Measurements from ENCODE around the gene RAD51C.
A peak's percentile ranks its signal among the peaks of the same experiment; 100 is the strongest.
"Not testable (repeated sequence)": the region's sequence is repeated elsewhere in the genome, so short reads cannot be mapped to it uniquely, and the experiment has no call there.

Gene RAD51C

GRCh38 chr17:58684003-58684402, 8.4 kb upstream of the RAD51C start:
- no peaks in the 10 kb centered on the region for H3K36me3 ChIP-seq (ENCODE audit: control insufficient read depth, insufficient read depth, low read length)
- no peaks in the 10 kb centered on the region for H3K9me3 ChIP-seq (ENCODE audit: control insufficient read depth, insufficient read depth, low read length)
- H3K27ac ChIP-seq (ENCODE audit: low read depth, low read length): no peak overlapping the region

GRCh38 chr17:58684462-58684861, 7.9 kb upstream of the RAD51C start:
- not testable (repeated sequence) for H3K9me3 ChIP-seq (ENCODE audit: control insufficient read depth, insufficient read depth, low read length); H3K27me3 ChIP-seq (ENCODE audit: control insufficient read depth, insufficient read depth, low read length); H3K36me3 ChIP-seq (ENCODE audit: control insufficient read depth, insufficient read depth, low read length); H3K9ac ChIP-seq (ENCODE audit: low read depth, low read length); H3K27ac ChIP-seq (ENCODE audit: low read depth, low read length); H3K4me3 ChIP-seq (ENCODE audit: low read depth, low read length); H3K4me1 ChIP-seq (ENCODE audit: control insufficient read depth, insufficient read depth, low read length)

More at GRCh38 chr17:58684003-58684402, 8.4 kb upstream of the RAD51C start:
- H3K9ac ChIP-seq (ENCODE audit: low read depth, low read length): no peak overlapping the region
- no peaks in the 10 kb centered on the region for H3K27me3 ChIP-seq (ENCODE audit: control insufficient read depth, insufficient read depth, low read length)
- no peak overlapping the region for H3K4me3 ChIP-seq (ENCODE audit: low read depth, low read length)
- no peaks in the 10 kb centered on the region for H3K4me1 ChIP-seq (ENCODE audit: control insufficient read depth, insufficient read depth, low read length)

GRCh38 chr17:58686980-58687379, 5.4 kb upstream of the RAD51C start:
- Histone ChIP-seq H3K4me1 (ENCODE audit: control insufficient read depth, insufficient read depth, low read length) (no peaks in the 10 kb centered on the region), H3K27me3 (ENCODE audit: control insufficient read depth, insufficient read depth, low read length) (no peaks in the 10 kb centered on the region), H3K4me3 (ENCODE audit: low read depth, low read length) (no peak overlapping the region), H3K9ac (ENCODE audit: low read depth, low read length) (no peak overlapping the region), H3K9me3 (ENCODE audit: control insufficient read depth, insufficient read depth, low read length) (no peaks in the 10 kb centered on the region), H3K27ac (ENCODE audit: low read depth, low read length) (no peak overlapping the region), H3K36me3 (ENCODE audit: control insufficient read depth, insufficient read depth, low read length) (no peaks in the 10 kb centered on the region)

DNA sequence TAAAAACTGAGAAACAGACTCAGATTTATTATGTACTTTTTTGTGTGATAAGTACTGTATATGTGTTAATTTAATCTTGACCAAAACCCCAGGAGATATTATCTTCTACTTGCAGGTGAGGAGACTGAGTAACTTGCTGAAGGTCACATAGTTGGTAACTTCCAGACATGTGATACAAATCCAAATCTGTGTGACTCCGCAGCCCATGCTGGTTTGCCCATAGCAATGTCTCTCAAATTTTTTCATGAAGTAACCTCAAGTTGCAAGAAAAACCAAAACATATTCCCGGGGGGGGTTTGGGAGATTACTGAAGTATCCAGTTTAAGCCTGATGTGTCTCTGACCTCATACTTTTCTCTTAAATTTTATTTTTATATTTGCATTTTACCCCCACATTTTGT, 3.9 kb upstream of the RAD51C start:
- Histone ChIP-seq H3K27me3 (ENCODE audit: control insufficient read depth, insufficient read depth, low read length) (peaks cover 8% of the 10 kb centered on the region; the same call in 1 of the 2 replicates), H3K9me3 (ENCODE audit: control insufficient read depth, insufficient read depth, low read length) (no peaks in the 10 kb centered on the region), H3K4me1 (ENCODE audit: control insufficient read depth, insufficient read depth, low read length) (peaks cover 8% of the 10 kb centered on the region), H3K27ac (ENCODE audit: low read depth, low read length) (no peak overlapping the region), H3K4me3 (ENCODE audit: low read depth, low read length) (no peak overlapping the region), H3K9ac (ENCODE audit: low read depth, low read length) (no peak overlapping the region), H3K36me3 (ENCODE audit: control insufficient read depth, insufficient read depth, low read length) (no peaks in the 10 kb centered on the region)

DNA sequence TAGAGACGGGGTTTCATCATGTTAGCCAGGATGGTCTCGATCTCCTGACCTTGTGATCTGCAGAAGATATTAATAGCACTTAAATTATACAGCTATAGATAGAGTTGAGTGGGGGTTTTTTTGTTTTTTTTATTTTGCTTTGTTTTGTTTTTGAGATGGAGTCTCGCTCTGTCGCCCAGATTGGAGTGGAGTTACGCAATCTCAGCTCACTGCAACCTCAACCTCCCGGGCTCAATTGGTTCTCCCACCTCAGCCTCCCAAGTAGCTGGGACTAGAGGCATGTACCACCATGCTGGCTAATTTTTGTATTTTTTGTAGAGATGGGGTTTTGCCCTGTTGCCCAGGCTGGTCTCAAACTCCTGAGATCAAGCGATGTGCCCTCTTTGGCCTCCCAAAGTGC, 2.4 kb upstream of the RAD51C start:
- not testable (repeated sequence) for H3K36me3 ChIP-seq (ENCODE audit: control insufficient read depth, insufficient read depth, low read length); H3K27ac ChIP-seq (ENCODE audit: low read depth, low read length); H3K4me1 ChIP-seq (ENCODE audit: control insufficient read depth, insufficient read depth, low read length); H3K9me3 ChIP-seq (ENCODE audit: control insufficient read depth, insufficient read depth, low read length); H3K4me3 ChIP-seq (ENCODE audit: low read depth, low read length); H3K9ac ChIP-seq (ENCODE audit: low read depth, low read length); H3K27me3 ChIP-seq (ENCODE audit: control insufficient read depth, insufficient read depth, low read length)

DNA sequence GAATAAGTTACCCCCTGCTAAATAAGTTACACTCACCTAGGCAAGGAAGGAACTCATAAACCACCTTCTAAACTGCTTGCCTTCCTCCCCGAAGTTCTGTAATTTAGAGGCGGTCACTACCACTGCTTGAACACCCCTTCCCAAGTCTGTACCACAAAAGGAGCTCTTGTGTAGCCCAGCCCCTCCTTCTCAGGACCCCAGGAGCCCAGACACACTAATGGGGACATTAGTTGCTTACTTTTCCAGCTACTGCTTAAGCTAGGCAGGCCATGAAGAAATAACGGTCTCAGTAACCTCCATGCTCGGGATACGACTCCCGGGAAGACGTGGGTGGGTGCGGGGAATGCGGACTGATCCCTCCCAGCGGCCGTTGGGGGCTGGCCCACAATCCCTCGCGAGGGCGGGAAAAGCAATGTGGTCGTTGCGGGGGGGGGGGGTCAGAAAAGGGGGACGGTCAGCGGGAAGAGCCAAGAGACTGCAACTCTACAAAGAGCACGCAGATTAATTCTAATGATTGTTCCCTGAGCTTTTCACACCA, 632 bp upstream of the RAD51C start, which contains the start of gene TEX14:
TSS of gene TEX14 (minus strand) at position 345 of the 538 bp plus-strand sequence. CDS start 40,044 bp downstream, outside the sequence.
- Histone ChIP-seq H3K4me3 (ENCODE audit: low read depth, low read length) (peak within 1 kb of the TSS; percentile 60), H3K9me3 (ENCODE audit: control insufficient read depth, insufficient read depth, low read length) (no peaks in the 10 kb centered on the region), H3K9ac (ENCODE audit: low read depth, low read length) (peak within 1 kb of the TSS; percentile 72), H3K27me3 (ENCODE audit: control insufficient read depth, insufficient read depth, low read length) (peaks cover 8% of the 10 kb centered on the region; the same call in 1 of the 2 replicates), H3K27ac (ENCODE audit: low read depth, low read length) (peak within 1 kb of the TSS; percentile 63), H3K36me3 (ENCODE audit: control insufficient read depth, insufficient read depth, low read length) (peaks cover 4% of the 10 kb centered on the region; the same call in 1 of the 2 replicates), H3K4me1 (ENCODE audit: control insufficient read depth, insufficient read depth, low read length) (peaks cover 8% of the 10 kb centered on the region)

GRCh38 chr17:58693208-58693607, 806 bp downstream of the RAD51C start:
- no peaks in the 10 kb centered on the region for H3K9me3 ChIP-seq (ENCODE audit: control insufficient read depth, insufficient read depth, low read length)
- peaks cover 8% of the 10 kb centered on the region; the same call in 1 of the 2 replicates for H3K27me3 ChIP-seq (ENCODE audit: control insufficient read depth, insufficient read depth, low read length)
- H3K36me3 ChIP-seq (ENCODE audit: control insufficient read depth, insufficient read depth, low read length): peaks cover 4% of the 10 kb centered on the region; the same call in 1 of the 2 replicates
- H3K9ac ChIP-seq (ENCODE audit: low read depth, low read length): peak overlapping the region; percentile 72; the same call in 1 of the 2 replicates
- peaks cover 8% of the 10 kb centered on the region for H3K4me1 ChIP-seq (ENCODE audit: control insufficient read depth, insufficient read depth, low read length)
- no peak overlapping the region for H3K27ac ChIP-seq (ENCODE audit: low read depth, low read length)
- peak overlapping the region; percentile 60 for H3K4me3 ChIP-seq (ENCODE audit: low read depth, low read length)

DNA sequence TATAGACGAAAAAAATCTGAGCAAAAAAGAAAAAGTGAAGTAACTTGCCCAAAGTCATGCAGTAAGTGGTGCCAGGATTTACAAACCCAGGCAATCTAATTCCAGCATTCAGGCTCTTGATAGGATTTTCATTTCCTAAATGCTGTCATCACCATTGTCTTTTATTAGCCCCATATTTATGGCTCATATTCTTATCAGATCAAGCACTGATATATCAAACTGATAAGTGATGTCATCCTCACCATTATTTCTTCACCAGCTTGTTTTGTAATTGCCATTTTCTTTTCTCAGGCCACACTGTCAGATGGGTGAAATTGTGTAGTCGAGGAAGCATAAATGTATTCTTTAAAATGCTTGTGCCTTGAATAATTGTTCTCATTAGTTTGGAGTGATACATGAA, 1.3 kb downstream of the RAD51C start:
- Histone ChIP-seq H3K9ac (ENCODE audit: low read depth, low read length) (no peak overlapping the region), H3K9me3 (ENCODE audit: control insufficient read depth, insufficient read depth, low read length) (no peaks in the 10 kb centered on the region), H3K4me3 (ENCODE audit: low read depth, low read length) (no peak overlapping the region), H3K27me3 (ENCODE audit: control insufficient read depth, insufficient read depth, low read length) (peaks cover 8% of the 10 kb centered on the region; the same call in 1 of the 2 replicates), H3K27ac (ENCODE audit: low read depth, low read length) (no peak overlapping the region), H3K4me1 (ENCODE audit: control insufficient read depth, insufficient read depth, low read length) (peaks cover 8% of the 10 kb centered on the region), H3K36me3 (ENCODE audit: control insufficient read depth, insufficient read depth, low read length) (peaks cover 4% of the 10 kb centered on the region; the same call in 1 of the 2 replicates)

GRCh38 chr17:58694302-58694701, 1.9 kb downstream of the RAD51C start:
- Histone ChIP-seq H3K4me3 (ENCODE audit: low read depth, low read length) (no peak overlapping the region), H3K9me3 (ENCODE audit: control insufficient read depth, insufficient read depth, low read length) (no peaks in the 10 kb centered on the region), H3K27me3 (ENCODE audit: control insufficient read depth, insufficient read depth, low read length) (peaks cover 8% of the 10 kb centered on the region; the same call in 1 of the 2 replicates), H3K4me1 (ENCODE audit: control insufficient read depth, insufficient read depth, low read length) (peaks cover 8% of the 10 kb centered on the region), H3K27ac (ENCODE audit: low read depth, low read length) (no peak overlapping the region), H3K9ac (ENCODE audit: low read depth, low read length) (no peak overlapping the region), H3K36me3 (ENCODE audit: control insufficient read depth, insufficient read depth, low read length) (peaks cover 4% of the 10 kb centered on the region; the same call in 1 of the 2 replicates)

GRCh38 chr17:58694826-58695225, 2.4 kb downstream of the RAD51C start:
- Histone ChIP-seq H3K4me3 (ENCODE audit: low read depth, low read length) (no peak overlapping the region), H3K36me3 (ENCODE audit: control insufficient read depth, insufficient read depth, low read length) (peaks cover 4% of the 10 kb centered on the region; the same call in 1 of the 2 replicates)

DNA sequence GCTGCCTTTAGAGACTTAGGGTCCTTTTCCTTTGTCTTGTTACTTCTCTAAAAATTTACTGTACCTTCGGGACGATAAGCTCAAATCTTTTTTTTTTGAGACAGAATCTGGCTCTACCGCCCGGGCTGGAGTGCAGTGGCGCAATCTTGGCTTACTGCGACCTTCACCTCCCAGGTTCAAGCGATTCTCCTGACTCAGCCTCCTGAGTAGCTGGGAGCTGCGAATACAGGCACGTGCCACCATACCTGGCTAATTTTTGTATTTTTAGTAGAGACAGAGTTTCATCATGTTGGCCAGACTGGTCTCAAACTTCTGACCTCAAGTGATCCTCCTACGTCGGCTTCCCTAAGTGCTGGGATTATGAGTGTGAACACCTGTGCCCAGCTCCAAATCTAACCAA, 7.4 kb downstream of the RAD51C start:
- Histone ChIP-seq H3K36me3 (ENCODE audit: control insufficient read depth, insufficient read depth, low read length) (peaks cover 4% of the 10 kb centered on the region; the same call in 1 of the 2 replicates), H3K4me3 (ENCODE audit: low read depth, low read length) (no peak overlapping the region), H3K4me1 (ENCODE audit: control insufficient read depth, insufficient read depth, low read length) (no peaks in the 10 kb centered on the region), H3K9ac (ENCODE audit: low read depth, low read length) (no peak overlapping the region), H3K27me3 (ENCODE audit: control insufficient read depth, insufficient read depth, low read length) (no peaks in the 10 kb centered on the region), H3K27ac (ENCODE audit: low read depth, low read length) (no peak overlapping the region), H3K9me3 (ENCODE audit: control insufficient read depth, insufficient read depth, low read length) (no peaks in the 10 kb centered on the region)

More at GRCh38 chr17:58694826-58695225, 2.4 kb downstream of the RAD51C start:
- H3K4me1 ChIP-seq (ENCODE audit: control insufficient read depth, insufficient read depth, low read length): peaks cover 8% of the 10 kb centered on the region
- H3K27me3 ChIP-seq (ENCODE audit: control insufficient read depth, insufficient read depth, low read length): peaks cover 8% of the 10 kb centered on the region; the same call in 1 of the 2 replicates
- H3K27ac ChIP-seq (ENCODE audit: low read depth, low read length): no peak overlapping the region
- no peak overlapping the region for H3K9ac ChIP-seq (ENCODE audit: low read depth, low read length)
- no peaks in the 10 kb centered on the region for H3K9me3 ChIP-seq (ENCODE audit: control insufficient read depth, insufficient read depth, low read length)

Data from HUES48 (cell line).